GM12878 (cell line): ENCODE measurements around the gene ELFN2.

Experiments used
- GATAD2B ChIP-seq: fragments of 450-650 bp; conservative IDR thresholded peaks from 2 replicates; pipeline ENCODE4 v1.6.1; 2017; ENCODE audit warnings: low read depth, mild to moderate bottlenecking, moderate library complexity
- POLR2A ChIP-seq: IDR thresholded peaks from 2 replicates; pipeline ENCODE4 v1.6.1; 2011; ENCODE audit warnings: low read depth, mild to moderate bottlenecking, low read length
- POLR2AphosphoS5 ChIP-seq: IDR thresholded peaks from 2 replicates; pipeline ENCODE4 v1.6.1; 2011; ENCODE audit warnings: mild to moderate bottlenecking, low read length, inconsistent platforms
- SMAD1 ChIP-seq: fragments of 450-650 bp; IDR thresholded peaks from 2 replicates; pipeline ENCODE4 v1.6.1; 2018; ENCODE audit warnings: mild to moderate bottlenecking, low read depth; ENCODE audit not compliant: partially characterized antibody
- TF ChIP-seq, protein P1 (sequence below), 3 experiments: IDR thresholded peaks in 2 of 3; conservative IDR thresholded peaks in 1 of 3; 2 replicates each; pipeline ENCODE4 v1.5.1; 2011; ENCODE audit warnings: low read depth in 3 of 3, low read length in 3 of 3, mild to moderate bottlenecking in 3 of 3, control low read depth in 2 of 3, moderate library complexity in 2 of 3, inconsistent platforms in 1 of 3, mixed read lengths in 1 of 3; ENCODE audit not compliant: control insufficient read depth in 2 of 3, insufficient read depth in 1 of 3; ENCODE audit errors: extremely low read depth in 1 of 3

DNA sequence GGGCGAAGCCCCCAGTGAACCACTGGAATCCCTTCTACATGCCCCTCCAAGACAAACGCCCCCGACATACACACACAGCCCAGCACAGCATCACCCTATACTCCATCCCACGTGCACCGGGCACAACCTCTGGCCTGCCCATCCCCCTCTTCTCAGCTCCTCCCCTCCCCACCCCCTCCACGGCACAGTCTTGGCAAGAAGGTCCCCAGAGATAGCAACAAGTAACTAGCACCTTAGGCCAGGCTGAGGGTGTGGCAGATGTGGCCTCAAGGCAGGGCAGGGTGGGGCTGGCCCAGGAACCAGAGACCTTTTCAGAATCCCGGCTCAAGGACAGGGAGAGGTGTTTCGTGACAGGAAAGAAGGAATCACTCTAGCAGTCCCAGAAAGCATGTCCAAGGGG, 90.7 kb downstream of the ELFN2 start:
- TF ChIP-seq POLR2A (no peak), GATAD2B (no peak), SMAD1 (no peak), POLR2AphosphoS5 (no peak)
- TF ChIP-seq, protein P1, sequence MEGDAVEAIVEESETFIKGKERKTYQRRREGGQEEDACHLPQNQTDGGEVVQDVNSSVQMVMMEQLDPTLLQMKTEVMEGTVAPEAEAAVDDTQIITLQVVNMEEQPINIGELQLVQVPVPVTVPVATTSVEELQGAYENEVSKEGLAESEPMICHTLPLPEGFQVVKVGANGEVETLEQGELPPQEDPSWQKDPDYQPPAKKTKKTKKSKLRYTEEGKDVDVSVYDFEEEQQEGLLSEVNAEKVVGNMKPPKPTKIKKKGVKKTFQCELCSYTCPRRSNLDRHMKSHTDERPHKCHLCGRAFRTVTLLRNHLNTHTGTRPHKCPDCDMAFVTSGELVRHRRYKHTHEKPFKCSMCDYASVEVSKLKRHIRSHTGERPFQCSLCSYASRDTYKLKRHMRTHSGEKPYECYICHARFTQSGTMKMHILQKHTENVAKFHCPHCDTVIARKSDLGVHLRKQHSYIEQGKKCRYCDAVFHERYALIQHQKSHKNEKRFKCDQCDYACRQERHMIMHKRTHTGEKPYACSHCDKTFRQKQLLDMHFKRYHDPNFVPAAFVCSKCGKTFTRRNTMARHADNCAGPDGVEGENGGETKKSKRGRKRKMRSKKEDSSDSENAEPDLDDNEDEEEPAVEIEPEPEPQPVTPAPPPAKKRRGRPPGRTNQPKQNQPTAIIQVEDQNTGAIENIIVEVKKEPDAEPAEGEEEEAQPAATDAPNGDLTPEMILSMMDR (IDR thresholded peaks at IDR 0.05 in 2 of 3, conservative IDR thresholded peaks at IDR 0.05 in 1 of 3; ENCODE audit: control insufficient read depth in 2 of 3, extremely low read depth in 1 of 3, insufficient read depth in 1 of 3, low read depth in 3 of 3, low read length in 3 of 3): no peak
